GM15510 (cell line): ENCODE data around the gene SEMA5A.

Source experiments
- POLR2A ChIP-seq: IDR thresholded peaks from 3 replicates; pipeline ENCODE4 v1.6.1; 2011; ENCODE audit warnings: borderline replicate concordance; ENCODE audit not compliant: insufficient read length; ENCODE audit errors: extremely low read depth

SEMA5A gene

DNA sequence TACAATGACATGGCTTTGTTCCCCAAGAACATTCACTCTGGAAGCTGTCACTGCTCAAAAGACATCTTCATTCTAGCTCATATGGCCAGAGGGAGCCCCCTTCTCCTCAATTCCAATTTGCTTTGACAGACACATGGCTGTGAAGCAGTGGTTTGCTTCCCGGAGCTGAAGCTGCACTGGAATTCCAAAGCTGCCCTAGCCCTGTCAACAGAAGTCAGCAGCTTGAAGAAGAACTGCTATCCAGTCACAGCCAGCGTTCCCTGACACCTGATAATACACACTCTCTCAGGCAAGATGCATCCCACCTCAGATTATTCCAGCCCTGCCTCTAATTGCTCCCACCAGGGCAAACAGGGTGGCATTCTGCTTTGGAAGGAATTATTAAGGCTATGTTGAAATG is 93.7 kb downstream of the SEMA5A start:
- no peak for TF ChIP-seq POLR2A

DNA sequence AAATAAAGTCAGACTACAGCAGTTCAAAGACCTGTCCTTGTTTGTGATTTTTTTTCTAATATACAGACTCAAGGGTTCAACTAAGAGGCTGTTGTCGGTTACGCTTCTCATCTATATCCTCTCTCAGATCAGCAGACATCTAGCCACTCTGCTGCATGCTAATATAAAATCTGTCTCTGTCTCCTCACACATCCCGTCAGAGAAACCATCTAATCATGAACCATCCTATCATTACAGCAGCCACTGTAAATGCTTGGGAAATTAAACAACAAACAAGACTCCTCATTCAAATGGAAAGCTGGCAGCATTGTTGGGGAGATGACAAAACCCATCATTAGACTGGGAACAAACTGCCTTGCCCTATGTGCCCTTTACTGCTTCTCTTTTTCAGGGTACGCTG is 94.8 kb downstream of the SEMA5A start:
- no peak for TF ChIP-seq POLR2A

DNA sequence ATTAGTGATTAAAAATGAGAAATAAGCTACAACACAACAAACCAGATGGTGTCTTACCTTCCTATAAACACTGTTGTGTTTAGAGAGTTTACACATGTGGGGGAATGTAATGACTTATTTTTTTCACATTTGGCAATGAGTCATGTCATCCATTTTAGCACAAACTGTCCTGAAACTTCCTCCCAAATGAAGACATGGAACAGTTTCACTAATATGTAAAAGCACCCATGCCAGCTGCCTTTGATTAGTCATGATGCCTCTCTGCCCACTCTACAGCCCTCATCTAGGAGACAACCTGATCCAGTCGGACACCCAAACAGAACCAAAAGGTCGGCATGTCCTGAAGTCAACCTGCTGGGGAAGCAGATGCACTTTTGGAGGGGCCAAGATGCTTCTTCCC is 98.2 kb downstream of the SEMA5A start:
- no peak for TF ChIP-seq POLR2A

DNA sequence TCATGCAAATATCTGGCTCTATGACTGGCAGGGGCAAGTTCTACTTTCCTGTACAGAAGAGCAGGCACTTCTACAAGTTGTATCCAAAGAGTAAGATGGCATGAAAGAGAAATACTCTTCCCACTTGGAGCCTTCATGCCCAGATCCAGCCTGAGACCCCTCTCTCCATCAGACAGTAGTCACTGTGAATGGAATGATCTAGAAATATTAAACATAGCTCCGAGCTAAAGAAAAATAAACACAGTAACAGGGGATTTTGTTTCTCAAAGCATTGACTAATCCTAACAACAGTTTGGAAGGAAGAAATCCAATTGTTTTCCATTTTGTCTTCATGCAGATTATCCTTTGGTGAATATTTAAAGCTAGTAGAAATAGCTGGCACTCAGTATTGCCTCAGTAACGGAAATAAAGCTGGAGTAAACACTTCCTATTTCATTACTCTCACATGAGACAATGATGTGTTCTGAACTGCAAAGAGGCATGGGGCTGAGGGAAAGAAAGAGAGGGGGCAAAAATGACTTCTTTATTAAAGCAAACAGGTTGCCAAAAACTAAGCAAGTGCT is 100.0 kb downstream of the SEMA5A start:
- TF ChIP-seq POLR2A = no peak

DNA sequence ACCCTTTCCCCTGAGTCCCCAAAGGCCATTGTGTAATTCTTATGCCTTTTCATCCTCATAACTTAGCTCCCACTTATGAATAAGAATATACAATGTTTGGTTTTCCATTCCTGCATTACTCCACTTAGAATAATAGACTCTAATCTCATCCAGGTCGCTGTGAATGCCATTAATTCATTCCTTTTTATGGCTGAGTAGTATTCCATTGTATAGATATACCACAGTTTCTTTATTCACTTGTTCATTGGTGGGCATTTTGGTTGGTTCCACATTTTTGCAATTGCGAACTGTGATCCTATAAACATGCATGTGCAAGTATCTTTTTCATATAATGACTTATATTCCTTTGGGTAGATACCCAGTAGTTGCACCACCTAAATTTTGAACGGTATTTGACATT is 101.5 kb downstream of the SEMA5A start:
- TF ChIP-seq POLR2A = no peak

DNA sequence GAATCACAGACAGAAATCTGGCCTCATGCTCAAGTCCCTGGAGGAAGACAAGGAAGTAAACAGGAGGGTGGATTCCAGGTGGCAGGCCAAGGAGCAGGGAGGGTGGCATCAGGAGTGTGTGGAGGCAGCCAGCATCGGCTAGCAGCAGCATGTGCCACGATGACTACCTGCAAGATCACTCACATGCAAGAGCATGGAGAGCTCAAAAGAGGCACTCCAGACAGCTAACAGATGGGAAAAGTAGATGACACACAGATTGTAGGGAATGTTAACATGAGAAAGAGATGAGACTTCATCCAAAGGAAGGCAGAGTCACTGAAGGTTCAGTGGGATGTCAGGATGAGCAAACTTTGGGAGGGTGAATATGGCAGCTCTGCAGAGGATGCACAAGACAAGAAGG is 104.3 kb downstream of the SEMA5A start:
- TF ChIP-seq POLR2A = no peak

DNA sequence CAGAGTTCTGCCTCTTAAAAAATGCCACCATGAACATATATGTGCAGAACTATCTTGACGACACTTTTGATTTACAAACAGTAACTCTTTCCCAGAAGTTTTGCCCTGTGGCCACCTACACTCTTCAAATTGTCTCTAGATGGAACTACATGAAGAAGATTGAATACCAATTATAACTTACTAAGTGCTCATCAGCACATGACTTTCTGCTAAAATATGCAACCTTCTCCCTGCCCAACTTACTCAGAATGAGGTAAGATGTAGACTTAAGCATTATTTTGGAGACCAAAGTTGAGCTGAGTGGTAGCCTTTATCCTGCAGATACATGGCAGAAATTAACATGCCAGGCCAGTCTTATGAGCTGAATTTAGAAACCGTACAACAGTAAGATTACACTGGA is 105.4 kb downstream of the SEMA5A start:
- no peak for TF ChIP-seq POLR2A

DNA sequence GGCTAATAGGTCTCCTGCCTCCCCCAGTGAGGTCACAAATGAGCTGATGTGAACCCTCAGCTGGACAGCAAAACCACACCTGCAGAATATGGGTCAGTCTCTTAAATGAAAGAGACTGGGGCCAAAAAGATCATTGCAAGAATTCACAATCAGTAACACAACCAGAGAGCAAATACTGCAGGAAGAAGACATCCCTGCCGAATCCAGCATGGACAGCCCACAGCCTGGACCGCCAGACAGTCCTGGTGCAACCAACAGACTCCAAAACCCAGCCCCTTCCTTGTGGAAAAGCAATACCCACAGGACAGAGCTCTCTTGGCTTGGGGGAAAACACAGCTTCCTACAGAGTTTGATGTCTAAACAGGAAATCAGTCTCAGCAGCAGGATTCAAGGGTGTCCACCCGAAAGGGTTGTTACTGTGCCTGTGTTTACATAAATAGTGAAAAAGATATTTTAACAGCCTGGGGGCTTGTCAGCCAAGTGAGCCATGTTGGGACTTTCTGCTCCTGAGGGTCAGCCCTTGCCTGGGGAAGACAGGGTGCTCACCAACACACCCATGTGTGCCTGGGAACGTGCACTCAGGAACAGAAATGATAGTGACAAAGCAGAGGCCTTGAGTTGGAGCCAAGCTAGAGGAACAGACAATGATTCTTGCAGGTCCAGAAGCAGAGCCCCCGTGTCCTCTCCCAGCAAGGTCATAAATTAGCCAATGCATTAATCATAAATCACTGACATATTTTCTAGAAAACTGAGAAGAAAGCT is 106.2 kb downstream of the SEMA5A start:
- TF ChIP-seq POLR2A = no peak

DNA sequence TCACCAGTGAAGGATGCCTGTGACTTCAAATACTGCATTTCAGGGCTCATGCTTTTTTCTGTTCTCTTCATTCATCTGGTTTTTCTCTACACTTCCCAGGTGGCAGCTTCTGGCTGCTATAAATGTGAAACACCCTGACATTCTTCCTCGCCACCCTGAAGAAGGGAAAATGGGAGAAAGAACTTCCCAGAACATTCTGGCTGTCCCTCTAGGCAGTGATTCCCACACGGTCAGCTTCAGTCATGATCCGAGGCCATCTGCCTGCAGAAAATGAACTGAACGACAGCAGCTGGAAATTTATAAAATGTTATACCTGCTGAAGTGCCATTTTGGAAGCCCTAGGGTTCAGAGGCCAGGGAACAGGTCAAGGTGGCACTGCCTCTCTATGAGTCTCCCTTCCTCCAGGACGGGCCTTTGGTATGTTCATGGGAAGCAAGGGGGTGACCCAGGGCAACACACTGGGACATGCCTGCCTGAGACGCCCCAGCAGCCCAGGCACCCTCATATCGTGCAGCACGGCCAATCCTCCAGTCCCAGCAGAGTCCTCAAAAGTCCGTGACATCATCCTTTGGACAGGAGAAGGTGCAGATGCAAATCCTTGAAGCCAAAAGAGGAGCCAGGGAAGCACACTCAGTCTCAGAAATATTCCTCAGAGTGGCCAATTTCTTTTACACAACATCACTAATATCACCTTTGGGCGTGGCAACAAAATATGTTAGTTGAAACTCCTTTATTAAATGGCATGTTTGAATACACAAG is 107.1 kb downstream of the SEMA5A start:
- no peak for TF ChIP-seq POLR2A

DNA sequence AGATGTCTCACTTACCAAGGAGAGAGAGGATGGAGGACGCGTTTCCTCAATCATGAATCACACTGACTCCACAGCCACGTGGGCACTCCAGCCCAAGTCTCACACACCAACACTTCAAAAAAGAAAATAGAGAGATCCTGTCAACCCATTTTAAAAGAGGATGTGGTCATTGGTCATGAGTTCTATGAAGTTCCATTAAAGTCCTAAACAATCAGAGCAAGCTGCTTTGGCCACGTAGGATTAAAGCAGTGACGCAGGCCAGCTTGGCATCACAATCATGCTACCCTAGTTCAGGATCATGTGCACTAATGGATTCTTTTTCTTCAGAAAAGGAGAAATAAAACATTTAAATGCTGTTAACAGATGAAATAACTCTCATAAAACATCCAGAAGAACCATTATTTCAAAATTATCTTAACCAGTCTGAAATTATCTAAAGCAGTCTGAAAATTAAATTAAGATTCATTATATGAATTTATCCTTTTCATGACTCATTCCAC is 108.1 kb downstream of the SEMA5A start:
- no peak for TF ChIP-seq POLR2A

DNA sequence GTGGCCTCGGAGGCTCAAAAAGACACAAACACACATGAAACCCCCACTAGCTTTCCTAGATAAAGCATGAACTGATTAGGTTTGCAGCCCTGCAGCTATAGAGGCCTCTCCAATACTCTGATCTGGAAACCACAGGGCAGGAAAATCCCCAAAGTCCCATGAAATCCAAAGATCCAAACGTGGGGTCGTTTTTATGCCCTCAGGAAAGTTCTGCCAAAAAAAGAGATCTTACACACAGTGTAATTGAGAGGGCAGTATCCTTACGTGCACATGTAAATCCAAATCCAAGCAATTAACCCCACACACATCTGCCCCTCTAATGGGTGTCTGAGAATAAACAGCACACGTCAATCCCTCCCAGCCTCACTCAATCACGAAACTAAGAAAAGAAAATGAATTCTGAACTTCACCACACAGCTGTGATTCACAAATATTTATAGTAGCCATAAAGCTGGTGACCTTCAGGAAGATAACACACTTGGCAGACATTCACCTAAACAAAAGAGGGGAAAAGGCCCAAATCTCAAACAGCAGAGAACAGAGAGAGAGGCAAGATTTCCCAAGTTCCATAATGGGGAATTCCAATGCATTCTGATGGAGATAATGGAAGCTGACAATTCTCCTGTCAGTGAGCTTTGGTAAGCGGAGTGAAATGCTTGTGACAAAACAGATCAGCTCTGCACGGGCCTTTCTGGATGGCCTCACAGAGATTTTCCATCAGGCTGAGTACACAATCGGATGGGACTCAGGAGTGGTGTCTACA is 114.2 kb downstream of the SEMA5A start:
- TF ChIP-seq POLR2A = no peak

DNA sequence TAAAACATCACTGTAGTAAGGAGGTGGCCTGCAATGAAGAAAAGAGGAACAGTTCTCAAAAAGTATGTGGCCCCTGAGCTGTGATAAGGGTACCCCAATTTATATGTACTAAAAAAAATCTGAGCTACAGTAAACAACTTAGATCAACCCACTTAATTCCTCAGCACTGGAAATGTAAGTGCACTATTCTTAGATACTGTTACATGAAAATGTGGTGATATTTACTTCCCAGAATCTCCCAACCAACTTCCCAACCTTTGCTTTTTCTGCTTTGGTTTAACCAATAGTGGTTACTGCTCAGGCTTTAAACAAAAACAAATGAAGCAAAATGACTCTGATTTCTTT is 114.8 kb downstream of the SEMA5A start:
- TF ChIP-seq POLR2A = no peak

DNA sequence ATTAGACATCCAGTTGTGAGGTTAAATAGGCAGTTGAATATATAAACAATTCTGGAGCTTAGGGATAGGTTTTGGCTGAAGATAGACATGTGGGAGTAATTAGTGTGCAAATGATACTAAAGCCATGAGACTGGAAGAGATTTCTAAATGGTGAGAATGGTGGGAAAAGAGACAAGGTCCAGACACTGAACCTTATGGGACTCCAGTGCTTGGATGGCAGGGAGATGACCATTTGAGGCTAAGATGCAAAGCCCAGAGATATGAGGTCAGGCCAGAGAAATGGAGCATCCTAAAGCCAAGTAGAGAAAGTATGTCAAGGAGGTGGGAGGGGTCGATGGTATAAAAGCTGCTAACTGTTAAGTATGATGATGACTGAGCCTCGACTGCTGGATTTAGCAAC is 115.6 kb downstream of the SEMA5A start:
- no peak for TF ChIP-seq POLR2A

DNA sequence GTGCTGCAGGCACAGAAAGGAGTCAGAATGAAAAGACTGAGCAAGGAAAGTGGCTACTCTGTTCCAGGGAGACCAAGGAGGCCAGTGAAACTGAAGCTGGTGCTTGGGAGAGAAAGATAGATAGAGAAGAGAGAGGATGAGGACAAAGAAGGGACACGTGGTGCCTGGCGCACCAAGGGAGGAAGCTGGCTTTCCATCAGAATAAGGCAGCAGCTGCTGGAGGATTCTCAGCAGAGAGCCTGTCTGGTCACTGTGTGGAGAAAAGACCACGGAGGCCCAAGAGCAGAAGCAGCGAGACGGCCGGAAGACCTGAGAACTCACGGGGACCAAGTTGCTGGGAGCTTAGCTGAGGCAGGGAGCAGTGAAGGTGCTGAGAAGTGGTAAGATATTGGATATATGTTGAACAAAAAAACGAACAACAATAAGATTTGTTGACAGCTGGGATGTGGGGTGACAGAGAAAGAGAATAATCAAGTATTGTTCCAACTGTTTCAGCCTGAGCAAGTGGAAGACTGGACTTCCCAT is 116.1 kb downstream of the SEMA5A start:
- TF ChIP-seq POLR2A = no peak

DNA sequence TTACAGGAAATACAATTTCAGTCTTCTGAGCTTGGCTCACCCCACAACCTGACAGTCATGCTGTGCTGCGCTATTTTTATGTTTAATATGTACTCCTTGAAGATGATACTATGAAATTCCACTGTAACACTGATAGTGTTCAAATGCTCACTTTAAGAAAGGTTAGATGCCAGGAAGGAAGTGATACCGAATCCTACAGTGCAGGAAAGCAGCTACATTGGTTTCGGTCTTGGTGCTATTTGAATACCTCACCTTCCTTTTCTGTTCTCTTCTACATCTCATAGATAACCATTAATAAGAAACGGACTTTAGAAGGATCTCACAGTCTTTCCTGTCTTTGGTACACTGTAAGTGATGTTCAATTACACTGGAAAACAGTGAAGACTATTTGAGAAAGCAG is 117.6 kb downstream of the SEMA5A start:
- TF ChIP-seq POLR2A = no peak
